ENCODE results near the gene DAPK2. TPM values are rescaled to one million over a fixed set of nuclear protein-coding genes. Genes with fewer than 3 reads are reported as not detected.

DAPK2 gene
- total and polyA plus RNA-seq, 2 of the 13 experiments (the other 11 are each of a cell fraction or from before 2014, with no cell fraction given), result 0.33 to 0.63 TPM

DNA sequence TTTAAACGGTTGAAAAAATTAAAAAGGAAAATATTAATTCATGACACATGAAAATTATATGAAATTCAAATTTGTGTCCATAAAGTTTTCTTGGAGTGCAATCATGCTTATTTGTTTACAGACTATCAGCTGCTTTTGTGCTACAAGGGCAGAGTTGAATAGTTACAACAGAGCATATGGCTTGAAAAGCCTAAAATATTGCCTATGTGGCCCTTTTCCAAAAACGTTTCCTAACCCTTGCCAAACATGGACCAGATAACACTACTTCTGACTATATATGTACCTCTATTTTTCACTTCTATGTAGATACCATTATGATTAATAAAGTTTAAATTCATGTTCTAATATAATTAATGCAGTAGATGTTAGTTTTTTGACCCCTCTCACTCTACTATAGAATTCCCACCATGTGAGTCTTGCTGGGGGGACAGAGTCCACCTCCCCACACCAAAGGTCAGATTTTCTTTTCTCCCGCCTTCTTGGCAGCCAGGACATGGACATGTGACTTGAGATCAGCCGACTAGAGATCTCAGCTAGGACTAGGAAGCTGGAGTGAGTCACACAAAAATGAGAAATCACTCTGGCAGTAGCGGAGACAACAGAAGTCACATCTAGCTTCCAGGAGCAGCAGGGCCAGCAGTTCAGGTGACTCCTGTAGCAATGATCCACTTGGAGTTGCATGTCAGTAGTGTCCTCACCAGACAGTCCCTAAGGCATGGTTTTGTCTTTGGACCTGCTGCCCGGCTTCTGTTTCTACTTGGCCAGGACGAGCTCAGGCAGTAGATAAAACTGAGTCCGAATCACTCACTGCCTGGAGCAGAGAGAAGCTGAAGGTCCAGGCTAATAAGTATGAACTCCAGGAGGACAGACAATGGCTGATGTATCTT is 24.9 kb upstream of the DAPK2 start (continued):
- TF ChIP-seq FOXK2 (IDR thresholded peaks at IDR 0.05) (no peak), ZBTB7B (CRISPR knock-in tag; IDR thresholded peaks at IDR 0.05) (no peak), CBFB (CRISPR knock-in tag; IDR thresholded peaks at IDR 0.05) (no peak), ZNF652 (CRISPR knock-in tag; IDR thresholded peaks at IDR 0.05; ENCODE audit: borderline replicate concordance, low read depth) (no peak), SIN3A (IDR thresholded peaks at IDR 0.05; ENCODE audit: borderline replicate concordance, low read depth, low read length) (no peak), HES4 (CRISPR knock-in tag; IDR thresholded peaks at IDR 0.05; ENCODE audit: borderline replicate concordance) (no peak), MXI1 (IDR thresholded peaks at IDR 0.05; ENCODE audit: borderline replicate concordance, low read depth, low read length) (no peak), NFIC (IDR thresholded peaks at IDR 0.05; ENCODE audit: low read length) (no peak), ZNF747 (CRISPR knock-in tag; IDR thresholded peaks at IDR 0.05; ENCODE audit: borderline replicate concordance) (no peak), ZNF792 (CRISPR knock-in tag; IDR thresholded peaks at IDR 0.05) (no peak), YEATS2 (CRISPR knock-in tag; IDR thresholded peaks at IDR 0.05; ENCODE audit: borderline replicate concordance) (no peak), MIER2 (CRISPR knock-in tag; IDR thresholded peaks at IDR 0.05) (no peak), ZNF234 (CRISPR knock-in tag; conservative IDR thresholded peaks at IDR 0.05) (no peak), IKZF1 (IDR thresholded peaks at IDR 0.05) (no peak), ELF3 (CRISPR knock-in tag; IDR thresholded peaks at IDR 0.05) (peak; percentile 48; the same call in 1 of the 2 replicates), ZNF616 (CRISPR knock-in tag; IDR thresholded peaks at IDR 0.05; ENCODE audit: low read depth) (no peak), ARHGAP35 (CRISPR knock-in tag; IDR thresholded peaks at IDR 0.05; ENCODE audit: borderline replicate concordance) (no peak), DDIT3 (CRISPR knock-in tag; IDR thresholded peaks at IDR 0.05) (no peak), TBX2 (CRISPR knock-in tag; IDR thresholded peaks at IDR 0.05; ENCODE audit: borderline replicate concordance) (no peak), ZBTB20 (CRISPR knock-in tag; IDR thresholded peaks at IDR 0.05; ENCODE audit: borderline replicate concordance, low read depth) (no peak), NAIF1 (CRISPR knock-in tag; IDR thresholded peaks at IDR 0.05; ENCODE audit: borderline replicate concordance) (no peak), RFXANK (CRISPR knock-in tag; IDR thresholded peaks at IDR 0.05) (no peak), RELA (CRISPR knock-in tag; IDR thresholded peaks at IDR 0.05) (no peak), STAG1 (CRISPR knock-in tag; IDR thresholded peaks at IDR 0.05) (no peak)
- TF ChIP-seq, protein P1, sequence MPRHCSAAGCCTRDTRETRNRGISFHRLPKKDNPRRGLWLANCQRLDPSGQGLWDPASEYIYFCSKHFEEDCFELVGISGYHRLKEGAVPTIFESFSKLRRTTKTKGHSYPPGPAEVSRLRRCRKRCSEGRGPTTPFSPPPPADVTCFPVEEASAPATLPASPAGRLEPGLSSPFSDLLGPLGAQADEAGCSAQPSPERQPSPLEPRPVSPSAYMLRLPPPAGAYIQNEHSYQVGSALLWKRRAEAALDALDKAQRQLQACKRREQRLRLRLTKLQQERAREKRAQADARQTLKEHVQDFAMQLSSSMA (CRISPR knock-in tag; IDR thresholded peaks at IDR 0.05), result no peak
- TF ChIP-seq, protein P2, sequence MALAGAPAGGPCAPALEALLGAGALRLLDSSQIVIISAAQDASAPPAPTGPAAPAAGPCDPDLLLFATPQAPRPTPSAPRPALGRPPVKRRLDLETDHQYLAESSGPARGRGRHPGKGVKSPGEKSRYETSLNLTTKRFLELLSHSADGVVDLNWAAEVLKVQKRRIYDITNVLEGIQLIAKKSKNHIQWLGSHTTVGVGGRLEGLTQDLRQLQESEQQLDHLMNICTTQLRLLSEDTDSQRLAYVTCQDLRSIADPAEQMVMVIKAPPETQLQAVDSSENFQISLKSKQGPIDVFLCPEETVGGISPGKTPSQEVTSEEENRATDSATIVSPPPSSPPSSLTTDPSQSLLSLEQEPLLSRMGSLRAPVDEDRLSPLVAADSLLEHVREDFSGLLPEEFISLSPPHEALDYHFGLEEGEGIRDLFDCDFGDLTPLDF (CRISPR knock-in tag; IDR thresholded peaks at IDR 0.05), result no peak
- TF ChIP-seq, protein P3, sequence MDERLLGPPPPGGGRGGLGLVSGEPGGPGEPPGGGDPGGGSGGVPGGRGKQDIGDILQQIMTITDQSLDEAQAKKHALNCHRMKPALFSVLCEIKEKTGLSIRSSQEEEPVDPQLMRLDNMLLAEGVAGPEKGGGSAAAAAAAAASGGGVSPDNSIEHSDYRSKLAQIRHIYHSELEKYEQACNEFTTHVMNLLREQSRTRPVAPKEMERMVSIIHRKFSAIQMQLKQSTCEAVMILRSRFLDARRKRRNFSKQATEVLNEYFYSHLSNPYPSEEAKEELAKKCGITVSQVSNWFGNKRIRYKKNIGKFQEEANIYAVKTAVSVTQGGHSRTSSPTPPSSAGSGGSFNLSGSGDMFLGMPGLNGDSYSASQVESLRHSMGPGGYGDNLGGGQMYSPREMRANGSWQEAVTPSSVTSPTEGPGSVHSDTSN (CRISPR knock-in tag; IDR thresholded peaks at IDR 0.05), result no peak
- TF ChIP-seq, protein P4, sequence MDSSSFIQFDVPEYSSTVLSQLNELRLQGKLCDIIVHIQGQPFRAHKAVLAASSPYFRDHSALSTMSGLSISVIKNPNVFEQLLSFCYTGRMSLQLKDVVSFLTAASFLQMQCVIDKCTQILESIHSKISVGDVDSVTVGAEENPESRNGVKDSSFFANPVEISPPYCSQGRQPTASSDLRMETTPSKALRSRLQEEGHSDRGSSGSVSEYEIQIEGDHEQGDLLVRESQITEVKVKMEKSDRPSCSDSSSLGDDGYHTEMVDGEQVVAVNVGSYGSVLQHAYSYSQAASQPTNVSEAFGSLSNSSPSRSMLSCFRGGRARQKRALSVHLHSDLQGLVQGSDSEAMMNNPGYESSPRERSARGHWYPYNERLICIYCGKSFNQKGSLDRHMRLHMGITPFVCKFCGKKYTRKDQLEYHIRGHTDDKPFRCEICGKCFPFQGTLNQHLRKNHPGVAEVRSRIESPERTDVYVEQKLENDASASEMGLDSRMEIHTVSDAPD (CRISPR knock-in tag; IDR thresholded peaks at IDR 0.05), result no peak

All from HepG2 (cell line).